Posterior vena cava (tissue), 2 donors: Measurements from ENCODE around the gene MKRN2OS. TPM values are rescaled to one million over a fixed set of nuclear protein-coding genes. Genes with fewer than 3 reads are reported as not detected.
A peak's percentile ranks its signal among the peaks of the same experiment; 100 is the strongest.
"Not testable (repeated sequence)": the region's sequence is repeated elsewhere in the genome, so short reads cannot be mapped to it uniquely, and the experiment has no call there.

Experiments
- DNase-seq: peaks from one replicate; pipeline ENCODE4 v3.0.0-alpha.2; 2020; ENCODE audit warnings: low spot score
- intact Hi-C, 2 donors: fragments of 100-400 bp; cut with DNase I; formaldehyde crosslinking; loops; one replicate each; pipeline versions ENCODE4 v1.14.1 to v1.14.2; 2022 to 2023
- total RNA-seq, 2 donors: library from RNA; stranded (reverse); fragmentation: NEBNext Ultra II Directional; extraction: Animal tissue kit (Norgen Biotek cat#: 25700); gene quantifications; one replicate each; pipeline ENCODE4 v1.2.1, GENCODE V29; 2021
- donor health status: DM: yes; HTN: yes; CAD: no.
- donor health status: DM: yes; HTN: yes; CAD: no.

The MKRN2OS gene
- total RNA-seq, 2 donors from 2014 or later = not detected

GRCh38 chr3:12568747-12569146 is 23.4 kb upstream of the MKRN2OS start:
- no peak for DNase-seq
- intact Hi-C loops = no loop called here

- no peak for DNase-seq
These were observed 21.7 kb upstream of the MKRN2OS start for GRCh38 chr3:12566976-12567375.

GRCh38 chr3:12562451-12562850 is 17.2 kb upstream of the MKRN2OS start:
- intact Hi-C loops = no loop called here
- no peak for DNase-seq

More at GRCh38 chr3:12566976-12567375, 21.7 kb upstream of the MKRN2OS start:
- intact Hi-C loops = no loop called here

GRCh38 chr3:12561397-12561796 is 16.1 kb upstream of the MKRN2OS start:
- intact Hi-C loops = no loop called here
- no peak for DNase-seq

- intact Hi-C loops = no loop called here
- DNase-seq = no peak
These were observed 15.3 kb upstream of the MKRN2OS start for GRCh38 chr3:12560505-12561190.

GRCh38 chr3:12559520-12559919 is 14.2 kb upstream of the MKRN2OS start:
- intact Hi-C loops = loop anchor here in 1 of 2 donors (5.0 kb wide), 1 partner anchor 103 kb away; the partner anchor contains the start of gene RAF1
- no peak for DNase-seq

- DNase-seq = no peak
- intact Hi-C loops = loop anchor here in 1 of 2 donors (5.0 kb wide), 1 partner anchor 104 kb away; the partner anchor contains the start of gene RAF1
These were observed 13.4 kb upstream of the MKRN2OS start for GRCh38 chr3:12558706-12559105.

GRCh38 chr3:12557473-12558100 is 12.3 kb upstream of the MKRN2OS start:
- intact Hi-C loops = loop anchor here in 1 of 2 donors (5.0 kb wide), 1 partner anchor 105 kb away; the partner anchor contains the start of gene RAF1
- no peak for DNase-seq

- DNase-seq = peak; percentile 96
- intact Hi-C loops = loop anchor here in 1 of 2 donors (5.0 kb wide), 1 partner anchor 105 kb away; the partner anchor contains the start of gene RAF1
These were observed 11.6 kb upstream of the MKRN2OS start, which contains the start of gene MKRN2 for GRCh38 chr3:12556690-12557472. Gene MKRN2, plus strand, starts transcription at chr3:12557087. Its CDS starts 64 bp downstream, at chr3:12557151.

GRCh38 chr3:12556314-12556689 is 11.0 kb upstream of the MKRN2OS start:
- intact Hi-C loops = loop anchor here in 1 of 2 donors (5.0 kb wide), 1 partner anchor 106 kb away; the partner anchor contains the start of gene RAF1
- DNase-seq = no peak

- DNase-seq = peak; percentile 88
- intact Hi-C loops = no loop called here
These were observed 8.7 kb upstream of the MKRN2OS start for GRCh38 chr3:12553921-12554391.

GRCh38 chr3:12549971-12550760 is 4.9 kb upstream of the MKRN2OS start:
- no peak for DNase-seq
- intact Hi-C loops = no loop called here

GRCh38 chr3:12544652-12545472 is 437 bp downstream of the MKRN2OS start:
- intact Hi-C loops = no loop called here
- no peak for DNase-seq

GRCh38 chr3:12543497-12543896 is 1.8 kb downstream of the MKRN2OS start:
- DNase-seq, intact Hi-C loops: not testable (repeated sequence)

- intact Hi-C loops = no loop called here
- DNase-seq = no peak
These were observed 3.7 kb downstream of the MKRN2OS start for GRCh38 chr3:12541625-12542024.

- intact Hi-C loops = no loop called here
- DNase-seq = no peak
These were observed 8.9 kb downstream of the MKRN2OS start for GRCh38 chr3:12536423-12536822.

GRCh38 chr3:12532182-12532581 is 13.1 kb downstream of the MKRN2OS start:
- intact Hi-C loops = no loop called here
- DNase-seq = no peak

GRCh38 chr3:12527757-12528143 is 17.5 kb downstream of the MKRN2OS start:
- no peak for DNase-seq
- intact Hi-C loops = loop anchor here in 1 of 2 donors (1.0 kb wide), 1 partner anchor 27 kb away; no protein-coding TSS in a partner anchor
